Measurements from ENCODE around the gene OR10C1. TPM values are rescaled to one million over a fixed set of nuclear protein-coding genes. Genes with fewer than 3 reads are reported as not detected.

The OR10C1 gene
- total RNA-seq, 1 experiment from 2014 or later = not detected

GRCh38 chr6:29483186-29483585 is 44.1 kb downstream of the OR10C1 start:
- intact Hi-C loops (cut with micrococcal nuclease; ENCODE audit: unreplicated experiment) (no loop called here), in situ Hi-C loops (cut with HindIII; ENCODE audit: low pct_unique_long_range_greater_than_20kb, low sequenced_read_pairs) (no loop called here)
- Histone ChIP-seq H3K27me3 (ENCODE audit: control insufficient read depth, insufficient read depth, low read length) (no peaks in the 10 kb centered on the region), H3K4me1 (ENCODE audit: control insufficient read depth, insufficient read depth, low read length) (no peaks in the 10 kb centered on the region), H3K4me3 (ENCODE audit: low read depth in 2 of 2, low read length in 2 of 2) (no peak overlapping the region), H3K36me3 (ENCODE audit: control insufficient read depth, insufficient read depth, low read length) (no peaks in the 10 kb centered on the region), H3K27ac (ENCODE audit: low read length) (no peak overlapping the region), H3K9me3 (ENCODE audit: control insufficient read depth, insufficient read depth, low read depth, low read length) (no peaks in the 10 kb centered on the region)
- TF ChIP-seq TCF7L2 (IDR thresholded peaks at IDR 0.05; ENCODE audit: low read depth, low read length) = no peak
- no peak for TF ChIP-seq SIN3A (IDR thresholded peaks at IDR 0.05; ENCODE audit: borderline replicate concordance, insufficient read depth, low read depth, low read length)
- no peak for TF ChIP-seq POLR2AphosphoS5 (IDR thresholded peaks at IDR 0.05; ENCODE audit: low read depth, low read length)
- no peak for TF ChIP-seq CTCF (IDR thresholded peaks at IDR 0.05)
- ATAC-seq = no peak
- POLR2A ChIA-PET = no interaction called here
- no TSS peak for BruUV-seq (replicated peaks)
- CTCF ChIA-PET = no interaction called here
- DNase-seq (ENCODE audit: low read depth, low spot score) = no peak

GRCh38 chr6:29483735-29484134 is 44.6 kb downstream of the OR10C1 start:
- no peak for DNase-seq (ENCODE audit: low read depth, low spot score)
- ChIA-PET POLR2A (no interaction called here), CTCF (no interaction called here)
- no peak for ATAC-seq
- BruUV-seq (replicated peaks) = no TSS peak
- Histone ChIP-seq H3K27me3 (ENCODE audit: control insufficient read depth, insufficient read depth, low read length) (no peaks in the 10 kb centered on the region), H3K4me1 (ENCODE audit: control insufficient read depth, insufficient read depth, low read length) (no peaks in the 10 kb centered on the region), H3K27ac (ENCODE audit: low read length) (no peak overlapping the region), H3K4me3 (ENCODE audit: low read depth in 2 of 2, low read length in 2 of 2) (no peak overlapping the region), H3K9me3 (ENCODE audit: control insufficient read depth, insufficient read depth, low read depth, low read length) (no peaks in the 10 kb centered on the region), H3K36me3 (ENCODE audit: control insufficient read depth, insufficient read depth, low read length) (no peaks in the 10 kb centered on the region)
- intact Hi-C loops (cut with micrococcal nuclease; ENCODE audit: unreplicated experiment) (no loop called here), in situ Hi-C loops (cut with HindIII; ENCODE audit: low pct_unique_long_range_greater_than_20kb, low sequenced_read_pairs) (no loop called here)
- no peak for TF ChIP-seq REST (IDR thresholded peaks at IDR 0.05; ENCODE audit: insufficient read depth in 1 of 2, low read depth in 2 of 2, low read length in 1 of 2)

- Histone ChIP-seq H3K27me3 (ENCODE audit: control insufficient read depth, insufficient read depth, low read length) (no peaks in the 10 kb centered on the region), H3K4me1 (ENCODE audit: control insufficient read depth, insufficient read depth, low read length) (no peaks in the 10 kb centered on the region), H3K27ac (ENCODE audit: low read length) (no peak overlapping the region), H3K9me3 (ENCODE audit: control insufficient read depth, insufficient read depth, low read depth, low read length) (no peaks in the 10 kb centered on the region), H3K36me3 (ENCODE audit: control insufficient read depth, insufficient read depth, low read length) (no peaks in the 10 kb centered on the region), H3K4me3 (ENCODE audit: low read depth in 2 of 2, low read length in 2 of 2) (no peak overlapping the region)
- ChIA-PET POLR2A (no interaction called here), CTCF (no interaction called here)
- ATAC-seq = no peak
- no peak for DNase-seq (ENCODE audit: low read depth, low spot score)
- TF ChIP-seq TCF7L2 (IDR thresholded peaks at IDR 0.05; ENCODE audit: low read depth, low read length) = no peak
- no peak for TF ChIP-seq CTCF (IDR thresholded peaks at IDR 0.05)
- no peak for TF ChIP-seq SIN3A (IDR thresholded peaks at IDR 0.05; ENCODE audit: borderline replicate concordance, insufficient read depth, low read depth, low read length)
- TF ChIP-seq REST (IDR thresholded peaks at IDR 0.05; ENCODE audit: insufficient read depth in 1 of 2, low read depth in 2 of 2, low read length in 1 of 2) = no peak
- TF ChIP-seq POLR2AphosphoS5 (IDR thresholded peaks at IDR 0.05; ENCODE audit: low read depth, low read length) = no peak
- in situ Hi-C loops (cut with HindIII; ENCODE audit: low pct_unique_long_range_greater_than_20kb, low sequenced_read_pairs) = no loop called here
- no TSS peak for BruUV-seq (replicated peaks)
- intact Hi-C loops (cut with micrococcal nuclease; ENCODE audit: unreplicated experiment) = no loop called here
Observed at GRCh38 chr6:29486577-29486976, 47.5 kb downstream of the OR10C1 start.
